WTC11 (cell line): ENCODE results near the gene GARNL3.

Experiments
- AFF4 ChIP-seq: sonication (generic); formaldehyde crosslinking; IDR thresholded peaks from 2 replicates; pipeline ENCODE4 v1.8.1; 2023; ENCODE audit warnings: mild to moderate bottlenecking, missing genetic modification reagents, borderline replicate concordance
- CBFB ChIP-seq: sonication (generic); formaldehyde crosslinking; IDR thresholded peaks from 2 replicates; pipeline ENCODE4 v1.8.1; 2022; ENCODE audit warnings: mild to moderate bottlenecking, low read depth, missing genetic modification reagents
- CREB1 ChIP-seq: sonication (generic); formaldehyde crosslinking; IDR thresholded peaks from 2 replicates; pipeline ENCODE4 v1.8.0; 2023; ENCODE audit warnings: mild to moderate bottlenecking, missing genetic modification reagents
- CTCF ChIP-seq: fragments of 200-600 bp; IDR thresholded peaks from 2 replicates; pipeline ENCODE4 v1.8.0; 2022; ENCODE audit warnings: antibody characterized with exemption
- FOXP4 ChIP-seq: sonication (generic); formaldehyde crosslinking; IDR thresholded peaks from 2 replicates; pipeline ENCODE4 v1.8.0; 2022; ENCODE audit warnings: mild to moderate bottlenecking, missing genetic modification reagents
- NFATC4 ChIP-seq: fragments of 250-450 bp; sonication (Bioruptor Pico); IDR thresholded peaks from 2 replicates; pipeline ENCODE4 v1.9.0; 2021; ENCODE audit warnings: mild to moderate bottlenecking
- USF2 ChIP-seq: sonication (generic); formaldehyde crosslinking; IDR thresholded peaks from 2 replicates; pipeline ENCODE4 v1.8.1; 2023; ENCODE audit warnings: mild to moderate bottlenecking, missing genetic modification reagents, moderate library complexity

GRCh38 chr9:127278372-127278771 lies 13.8 kb downstream of the GARNL3 start:
- TF ChIP-seq NFATC4: no peak
- no peak for TF ChIP-seq USF2 (CRISPR knock-in tag)
- no peak for TF ChIP-seq CBFB (CRISPR knock-in tag)
- TF ChIP-seq CTCF: no peak
- no peak for TF ChIP-seq AFF4 (CRISPR knock-in tag)
- TF ChIP-seq CREB1 (CRISPR knock-in tag): no peak
- no peak for TF ChIP-seq FOXP4 (CRISPR knock-in tag)
